NT2/D1 (cell line): Measurements from ENCODE around the gene DIP2A.

Experiments
- YY1 ChIP-seq: IDR thresholded peaks from 2 replicates; pipeline ENCODE4 v1.6.1; 2011; ENCODE audit not compliant: insufficient read length, insufficient read depth
- ZNF274 ChIP-seq: IDR thresholded peaks from 2 replicates; pipeline ENCODE4 v1.6.1; 2011; ENCODE audit warnings: mild to moderate bottlenecking, low read depth, low read length

GRCh38 chr21:46426313-46427046 lies 32.2 kb upstream of the DIP2A start:
- no peak for TF ChIP-seq YY1
- TF ChIP-seq ZNF274: no peak
